Stomach (tissue), 4 donors: ENCODE data around the gene AMOTL2.

Source experiments
- POLR2A ChIP-seq, 4 donors: fragments of 450-650 bp; IDR thresholded peaks; one replicate each; pipeline ENCODE4 v1.6.1; 2016; ENCODE audit warnings: antibody characterized with exemption in 4 of 4, control low read depth in 2 of 4, mild to moderate bottlenecking in 1 of 4, moderate library complexity in 1 of 4
- POLR2AphosphoS5 ChIP-seq, 3 donors: sonication (generic); formaldehyde crosslinking; IDR thresholded peaks; one replicate each; pipeline ENCODE4 v1.6.1; 2016; ENCODE audit warnings: antibody characterized with exemption in 3 of 3

GRCh38 chr3:134339331-134339730 is 34.9 kb downstream of the AMOTL2 start:
- no peak for TF ChIP-seq POLR2AphosphoS5 (IDR thresholded peaks at IDR 0.05)
- TF ChIP-seq POLR2A (IDR thresholded peaks at IDR 0.05): no peak
